NCI-H1048 (cell line): ENCODE measurements around the gene MILR1.
"Not testable (repeated sequence)": the region's sequence is repeated elsewhere in the genome, so short reads cannot be mapped to it uniquely, and the experiment has no call there.

Experiments used
- DNase-seq: peaks from one replicate; lab custom pipeline; 2025; lab: John Stamatoyannopoulos, UW

Gene MILR1

DNA sequence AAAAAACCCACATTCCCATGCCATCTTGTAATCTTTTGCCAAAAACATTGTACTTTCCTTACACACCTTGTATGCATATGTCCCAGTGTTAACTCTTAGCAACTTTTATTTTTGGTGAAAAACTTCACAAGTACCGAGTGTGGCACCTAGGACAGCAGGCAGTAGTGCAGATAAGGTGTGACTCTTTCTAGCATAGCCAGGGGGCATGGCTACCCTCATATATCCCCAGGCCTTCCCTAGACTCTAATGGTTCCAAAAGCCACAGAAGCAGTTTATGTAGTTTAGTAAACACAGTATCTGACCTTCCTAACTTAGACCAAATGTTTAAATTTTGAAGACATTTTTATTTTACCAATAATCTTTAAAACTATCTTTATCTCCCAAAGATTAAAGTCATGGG lies 20.5 kb upstream of the MILR1 start:
- no peak for DNase-seq

DNA sequence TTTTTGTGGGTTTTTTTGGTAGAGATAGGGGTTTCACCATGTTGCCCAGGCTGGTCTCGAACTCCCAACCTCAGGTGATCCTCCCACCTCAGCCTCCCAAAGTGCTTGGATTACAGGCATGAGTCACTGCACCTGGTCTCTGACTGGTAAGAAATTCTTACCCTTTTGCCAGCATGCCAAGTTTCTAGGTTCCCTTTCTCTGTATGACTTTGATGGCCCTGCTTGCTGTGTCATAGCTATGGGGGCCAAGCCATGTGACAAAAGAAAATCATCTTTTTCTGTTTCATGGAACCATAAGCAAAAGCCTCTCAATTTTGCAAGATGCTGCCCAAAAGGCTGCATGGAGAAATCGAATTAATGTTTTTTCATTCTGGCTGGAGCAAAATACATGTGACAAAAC lies 18.9 kb upstream of the MILR1 start:
- not testable (repeated sequence) for DNase-seq

GRCh38 chr17:64431534-64431933 lies 17.4 kb upstream of the MILR1 start:
- no peak for DNase-seq

- DNase-seq, result no peak
Observed at GRCh38 chr17:64437944-64438525, 10.9 kb upstream of the MILR1 start.

GRCh38 chr17:64439521-64439920 lies 9.4 kb upstream of the MILR1 start:
- not testable (repeated sequence) for DNase-seq

- no peak for DNase-seq
Observed at GRCh38 chr17:64439956-64440355, 9.0 kb upstream of the MILR1 start.

GRCh38 chr17:64441772-64442540 lies 7.0 kb upstream of the MILR1 start:
- no peak for DNase-seq

DNA sequence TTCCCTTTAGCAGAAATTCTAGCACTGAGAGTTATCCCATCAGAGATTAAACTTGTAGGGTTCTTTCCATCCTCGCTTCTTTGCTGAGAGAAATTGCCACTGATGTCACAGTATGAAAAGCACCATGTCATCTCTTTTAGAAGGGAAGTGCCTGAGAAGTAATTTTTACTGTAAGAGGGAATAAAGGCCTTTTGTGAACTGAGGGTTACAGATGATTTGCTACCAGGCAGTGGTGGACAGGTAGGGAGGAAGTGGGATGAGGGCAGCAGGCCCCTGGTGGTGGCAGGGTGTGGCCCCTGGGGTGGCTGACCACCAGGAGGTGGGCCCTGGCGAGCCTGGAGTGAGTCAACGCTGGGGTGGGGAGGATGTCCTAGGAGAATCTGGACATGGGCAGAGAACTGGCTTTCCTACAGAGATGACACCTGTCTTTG lies 6.4 kb upstream of the MILR1 start:
- no peak for DNase-seq

GRCh38 chr17:64443086-64443760 lies 5.7 kb upstream of the MILR1 start:
- DNase-seq, result no peak

- DNase-seq, result no peak
Observed at GRCh38 chr17:64447526-64447925, 1.4 kb upstream of the MILR1 start.

GRCh38 chr17:64449545-64449944 lies 630 bp downstream of the MILR1 start:
- no peak for DNase-seq

GRCh38 chr17:64455993-64456885 lies 7.3 kb downstream of the MILR1 start:
- DNase-seq, result no peak

- DNase-seq, result no peak
Observed at GRCh38 chr17:64457156-64457555, 8.2 kb downstream of the MILR1 start.

GRCh38 chr17:64458756-64459155 lies 9.8 kb downstream of the MILR1 start:
- DNase-seq, result no peak

DNA sequence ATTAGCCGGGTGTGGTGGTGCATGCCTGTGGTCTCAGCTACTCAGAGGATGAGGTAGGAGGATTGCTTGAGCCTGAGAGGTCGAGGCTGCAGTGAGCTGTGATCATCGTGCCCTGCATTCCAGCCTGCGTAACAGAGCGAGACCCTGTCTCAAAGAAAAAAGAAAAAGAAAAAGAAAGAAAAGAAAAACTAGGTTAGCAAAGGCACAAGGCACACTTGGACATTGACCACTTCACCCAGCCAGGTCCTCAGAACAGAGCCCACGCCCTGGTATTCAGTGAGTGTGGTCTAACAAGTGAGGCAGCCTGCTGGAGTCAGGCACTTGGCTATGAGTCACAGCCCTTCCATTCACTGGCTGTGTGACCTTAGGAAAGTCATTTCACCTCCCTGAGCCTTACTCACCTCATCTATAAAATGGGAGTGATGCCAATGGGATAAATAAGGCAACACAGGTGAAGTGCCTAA lies 10.4 kb downstream of the MILR1 start:
- DNase-seq, result no peak

DNA sequence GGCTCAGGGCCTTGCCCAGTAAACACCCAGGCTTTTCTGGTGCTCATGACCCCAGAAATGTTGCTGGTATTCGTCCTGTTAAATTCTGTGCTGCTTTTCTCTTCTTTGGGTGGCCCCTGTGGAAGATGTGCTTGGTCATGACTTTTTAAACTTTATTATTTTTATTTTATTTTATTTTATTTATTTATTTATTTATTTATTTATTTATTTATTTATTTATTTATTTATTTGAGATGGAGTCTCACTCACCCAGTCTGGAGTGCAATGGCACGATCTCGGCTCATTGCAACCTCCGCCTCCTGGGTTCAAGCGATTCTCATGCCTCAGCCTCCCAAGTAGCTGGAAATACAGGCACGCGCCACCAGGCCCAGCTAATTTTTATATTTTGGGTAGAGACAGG lies 10.9 kb downstream of the MILR1 start:
- not testable (repeated sequence) for DNase-seq

GRCh38 chr17:64460955-64461354 lies 12.0 kb downstream of the MILR1 start:
- DNase-seq, result no peak

- no peak for DNase-seq
Observed at GRCh38 chr17:64461788-64462187, 12.9 kb downstream of the MILR1 start.

DNA sequence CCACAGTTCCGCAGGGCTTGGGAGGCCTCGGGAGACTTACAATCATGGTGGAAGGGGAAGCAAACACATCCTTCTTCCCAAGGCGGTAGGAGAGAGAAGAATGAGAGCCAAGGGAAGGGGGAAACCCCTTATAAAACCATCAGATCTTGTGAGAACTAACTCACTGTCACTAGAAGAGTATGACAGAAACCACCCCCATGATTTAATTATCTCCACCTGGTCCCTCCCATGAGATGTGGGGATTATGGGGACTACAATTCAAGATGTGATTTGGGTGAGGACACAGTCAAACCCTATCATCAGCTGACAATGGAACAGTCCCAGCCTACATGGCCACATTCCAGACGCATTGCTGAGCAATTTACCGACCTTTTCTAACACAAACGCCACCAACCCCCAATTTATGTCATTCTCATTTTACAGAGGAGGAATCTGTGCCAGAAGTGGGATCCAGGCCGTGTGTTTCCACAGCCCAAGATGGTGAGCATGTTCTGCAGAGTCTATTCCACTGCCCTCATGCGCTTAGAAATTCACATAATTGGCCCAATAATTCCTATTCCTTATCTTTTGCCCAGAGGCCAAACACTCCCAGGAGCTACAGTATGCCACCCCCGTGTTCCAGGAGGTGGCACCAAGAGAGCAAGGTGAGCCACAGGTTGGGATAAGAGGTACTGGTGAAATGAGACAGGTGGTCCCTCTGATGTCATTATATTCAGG lies 17.3 kb downstream of the MILR1 start:
- DNase-seq, result no peak

DNA sequence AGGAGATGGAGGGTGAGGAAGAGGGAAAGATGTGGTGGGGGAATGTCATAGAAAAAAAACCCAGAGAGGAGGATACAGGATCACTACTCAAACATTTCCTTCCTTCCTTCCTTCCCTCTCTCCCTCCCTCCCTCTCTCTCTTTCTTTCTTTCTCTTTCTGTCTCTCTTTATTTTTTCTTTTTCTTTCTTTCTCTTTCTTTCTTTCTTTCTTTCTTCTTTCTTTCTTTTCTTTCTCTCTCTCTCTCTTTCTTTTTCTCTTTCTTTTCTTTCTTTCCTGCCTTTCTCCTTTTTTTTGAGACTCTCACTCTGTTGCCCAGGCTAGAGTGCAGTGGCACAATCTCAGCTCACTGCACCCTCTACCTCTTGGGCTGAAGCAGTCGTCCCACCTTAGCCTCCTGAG lies 17.9 kb downstream of the MILR1 start:
- DNase-seq, result not testable (repeated sequence)

- DNase-seq, result no peak
Observed at GRCh38 chr17:64470625-64471024, 21.7 kb downstream of the MILR1 start.
